Activated gamma-delta T cell treated with Interleukin-2 at 50 U/mL for 16 hours (primary cell): ENCODE data around the gene HSPD1.
A peak's percentile ranks its signal among the peaks of the same experiment; 100 is the strongest.

Experiments
- DNase-seq: peaks from one replicate; pipeline ENCODE4 v3.0.0-alpha.2; 2020

The HSPD1 gene

DNA sequence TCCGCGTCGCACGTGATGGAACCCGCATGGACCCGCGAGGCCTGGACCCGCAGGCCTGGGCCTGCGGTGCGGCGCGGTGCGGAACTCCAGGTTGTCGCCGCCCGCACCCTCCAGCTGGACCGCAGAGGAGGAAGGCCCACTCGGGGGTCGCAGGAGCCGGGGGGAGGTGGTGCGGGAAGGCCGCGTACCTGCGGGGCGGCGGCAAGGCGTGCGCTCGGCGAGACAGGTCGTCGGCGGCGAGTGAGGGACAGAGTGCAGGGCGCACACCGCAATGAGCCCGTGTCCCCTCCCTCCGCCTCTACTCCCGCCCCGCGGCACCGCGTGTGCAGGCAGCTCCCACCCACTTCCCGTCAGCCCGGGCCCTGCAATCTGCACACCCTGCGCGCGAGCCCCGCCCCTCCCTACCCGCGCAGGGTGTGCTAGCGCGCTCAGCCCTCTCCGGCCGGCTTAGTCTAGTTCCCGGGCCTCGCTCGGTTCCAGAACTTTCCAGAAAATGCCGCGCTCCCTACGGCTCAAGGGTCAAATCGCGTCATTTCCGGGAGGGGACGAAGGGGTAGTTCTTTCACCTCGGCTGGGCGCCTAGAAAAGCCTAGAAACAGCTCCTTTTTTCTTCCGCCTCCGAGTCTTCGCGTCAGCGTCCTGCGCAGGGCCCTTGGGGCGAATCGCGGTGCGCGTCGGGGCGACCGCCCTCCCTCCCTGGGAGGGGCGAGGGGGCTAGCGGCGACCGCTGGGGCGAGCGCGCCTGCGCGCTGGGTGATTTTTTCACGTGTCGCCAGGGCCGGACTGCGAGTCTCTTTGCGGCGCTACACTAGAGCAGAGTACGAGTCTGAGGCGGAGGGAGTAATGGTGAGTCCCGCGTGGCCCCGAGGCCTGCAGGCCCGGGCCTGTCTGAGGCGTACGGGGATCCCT, at the start of gene HSPD1, which contains the start of gene HSPE1:
TSS of gene HSPD1 (minus strand) at position 247 of the 909 bp plus-strand sequence. CDS start 992 bp downstream, outside the sequence.
TSS of gene HSPE1 (plus strand) at position 786 of the 909 bp plus-strand sequence. CDS start at position 844, 58 bp downstream.
- DNase-seq = peak; percentile 94

DNA sequence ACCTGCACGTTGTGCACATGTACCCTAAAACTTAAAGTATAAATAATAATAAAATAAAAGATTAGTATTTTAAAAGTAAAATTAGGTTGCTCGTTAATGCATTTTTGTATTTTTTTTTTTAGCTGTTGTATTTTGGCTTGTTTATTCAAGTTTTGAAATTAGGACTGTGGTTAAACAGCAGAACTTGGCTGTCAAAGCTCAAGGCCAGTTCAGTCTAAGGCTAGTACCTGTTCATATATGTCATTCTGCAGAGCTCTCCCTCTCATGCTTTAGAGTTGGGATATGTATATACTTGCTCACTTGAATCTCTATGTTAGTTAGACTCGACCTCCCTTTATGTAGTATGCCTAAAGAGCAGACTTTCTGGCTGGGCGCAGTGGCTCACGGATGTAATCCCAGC, 48.9 kb upstream of the HSPD1 start:
- no peak for DNase-seq

DNA sequence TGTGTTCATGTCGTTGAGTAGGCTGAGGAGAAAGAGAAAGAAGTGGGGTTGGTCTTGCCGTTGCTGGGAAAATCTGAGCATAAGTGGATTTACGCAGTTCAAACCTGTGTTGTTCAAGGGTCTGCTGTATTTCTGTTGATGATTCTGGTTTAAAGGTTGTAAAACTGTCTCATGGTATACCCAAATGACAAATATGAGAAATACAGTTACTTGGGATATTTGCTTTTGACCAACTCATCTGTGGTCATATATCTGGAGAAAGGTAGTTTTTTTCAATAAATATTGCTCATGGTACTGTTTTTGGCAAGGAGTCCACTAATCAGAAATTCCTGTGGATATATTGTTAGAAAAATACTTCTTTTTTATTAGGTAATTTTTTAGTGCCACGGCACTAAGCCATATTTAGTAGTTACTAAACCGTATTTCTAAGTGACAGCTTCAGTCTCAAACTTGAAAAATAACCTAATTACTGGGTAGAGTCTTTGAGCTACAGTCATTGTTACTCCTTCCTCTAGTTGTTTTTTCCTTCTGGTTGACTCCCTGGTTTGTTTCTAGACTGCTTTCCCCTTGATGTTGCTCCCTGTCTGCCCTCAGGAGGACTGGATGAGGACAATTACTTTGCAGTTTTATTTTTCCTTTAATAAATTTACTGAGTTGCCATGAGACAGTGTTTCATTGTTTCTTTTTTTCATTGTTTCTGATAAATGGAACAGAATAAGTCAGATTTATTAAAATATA, 47.7 kb upstream of the HSPD1 start:
- no peak for DNase-seq

DNA sequence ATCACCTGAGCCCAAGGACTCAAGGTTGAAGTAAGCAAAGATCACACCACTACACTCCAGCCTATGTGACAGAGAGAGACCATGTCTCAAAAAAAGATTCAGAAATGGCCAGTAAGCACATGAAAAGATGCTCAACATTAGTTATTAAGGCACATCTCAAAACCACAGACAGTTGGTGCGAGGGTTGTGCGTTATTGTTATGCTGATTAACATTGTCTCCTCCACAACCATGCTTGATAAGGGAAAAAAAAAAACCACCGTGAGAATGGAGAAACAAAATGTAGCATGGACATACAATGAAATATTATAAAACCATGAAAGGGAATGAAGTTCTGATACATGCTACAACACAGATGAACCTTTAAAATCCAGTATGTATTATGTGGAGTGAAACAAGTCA, 43.6 kb upstream of the HSPD1 start:
- no peak for DNase-seq

GRCh38 chr2:197539734-197540133, 40.1 kb upstream of the HSPD1 start:
- no peak for DNase-seq

DNA sequence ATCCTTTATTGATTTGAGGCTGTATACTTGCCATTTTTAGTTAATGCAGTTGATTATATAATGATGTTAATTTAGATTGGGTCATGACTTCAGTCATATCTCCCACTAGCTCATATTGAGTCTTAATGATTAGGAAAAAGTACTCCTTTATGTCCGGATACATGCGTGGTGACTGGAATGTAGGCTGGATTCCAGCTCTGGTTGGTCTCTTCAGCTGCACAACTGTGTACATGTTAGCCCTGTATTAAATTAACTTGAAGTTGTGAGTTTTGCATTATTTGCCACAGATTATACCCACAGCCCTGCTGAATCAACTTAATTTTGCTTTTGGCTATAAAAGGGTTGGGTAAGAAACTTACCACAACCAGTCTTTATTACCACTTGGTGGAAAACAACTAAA, 38.8 kb upstream of the HSPD1 start:
- no peak for DNase-seq

DNA sequence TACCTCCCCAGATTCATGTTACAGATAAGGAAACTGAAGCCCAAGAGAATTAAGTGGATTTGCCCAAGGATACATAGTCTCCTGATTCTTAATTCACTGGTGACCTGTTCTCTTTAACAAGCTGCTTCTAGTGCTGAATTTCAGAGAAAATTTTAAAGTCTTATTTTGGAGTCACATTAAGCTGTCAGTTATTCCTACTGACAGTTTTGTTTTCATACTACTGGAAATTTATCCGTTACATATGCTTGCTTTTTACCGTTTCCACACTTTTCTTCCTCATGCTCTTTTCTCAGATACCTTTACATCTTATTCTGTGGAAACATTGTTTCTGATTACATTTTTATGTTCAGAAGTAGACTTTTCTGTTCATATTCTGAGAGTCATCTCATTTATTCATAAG, 17.5 kb upstream of the HSPD1 start:
- no peak for DNase-seq

- DNase-seq = no peak
Observed at GRCh38 chr2:197516393-197516761, 16.7 kb upstream of the HSPD1 start.

- DNase-seq = peak; percentile 94
Observed at GRCh38 chr2:197515739-197516392, 16.2 kb upstream of the HSPD1 start, which contains the start of gene MOB4. Gene MOB4 (plus strand): TSS chr2:197516066. CDS start chr2:197516087, 21 bp downstream.

DNA sequence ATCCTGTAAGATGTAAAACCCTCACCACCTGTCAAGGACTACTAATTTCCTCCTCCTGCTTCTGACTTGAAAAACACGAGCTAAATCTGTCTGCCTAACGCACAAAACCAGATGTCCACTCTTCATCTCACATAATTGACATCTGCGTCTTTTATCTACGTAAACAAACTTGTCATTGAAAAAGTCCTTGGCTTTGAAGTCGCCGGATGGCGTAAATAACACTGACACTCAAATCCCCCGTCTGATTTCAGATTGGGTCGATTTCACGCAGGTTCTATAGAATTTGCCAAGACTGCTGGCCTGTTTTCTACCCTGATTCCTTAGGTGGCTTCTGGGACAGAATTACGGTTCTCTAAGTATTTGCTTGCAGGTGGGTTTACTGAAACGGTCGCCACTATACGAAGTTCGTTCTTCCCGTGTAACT, 15.7 kb upstream of the HSPD1 start:
- no peak for DNase-seq

DNA sequence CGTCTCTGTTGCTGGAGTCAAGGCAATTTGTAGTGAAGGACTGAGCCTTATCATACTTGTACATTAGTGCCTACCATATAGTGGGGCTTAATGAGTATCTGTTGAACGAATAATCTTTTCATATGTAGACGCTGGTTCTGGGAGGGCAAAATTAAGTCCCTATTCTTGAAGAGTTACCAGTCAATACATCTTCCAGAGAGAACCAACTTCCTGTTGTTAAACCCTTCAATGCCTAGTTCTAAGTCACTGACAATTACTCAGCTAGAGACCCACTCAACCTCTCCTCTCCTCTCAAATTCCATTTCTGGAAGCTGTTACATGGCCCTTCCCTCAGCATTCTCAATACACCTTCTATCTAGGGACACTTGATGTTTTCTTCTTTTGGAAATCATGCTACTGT, 15.1 kb upstream of the HSPD1 start:
- no peak for DNase-seq

DNA sequence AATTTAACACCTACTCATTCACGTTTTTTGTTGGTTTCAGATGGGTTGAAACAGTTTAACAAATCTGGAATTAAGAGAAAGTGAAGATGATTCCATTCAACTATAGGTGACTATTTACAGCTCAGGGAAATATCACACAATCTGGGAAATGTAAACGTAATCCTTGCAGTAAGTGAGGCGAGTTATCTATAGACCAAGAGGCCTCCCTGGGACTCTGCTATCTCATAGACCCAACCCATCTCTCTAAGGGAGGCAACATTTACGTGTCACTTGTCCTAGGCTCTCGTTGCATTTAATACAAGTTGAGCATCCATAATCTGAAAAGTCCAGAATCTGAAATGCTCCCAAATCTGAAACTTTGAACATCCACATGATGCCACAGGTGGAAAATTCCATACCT, 14.3 kb upstream of the HSPD1 start:
- no peak for DNase-seq

DNA sequence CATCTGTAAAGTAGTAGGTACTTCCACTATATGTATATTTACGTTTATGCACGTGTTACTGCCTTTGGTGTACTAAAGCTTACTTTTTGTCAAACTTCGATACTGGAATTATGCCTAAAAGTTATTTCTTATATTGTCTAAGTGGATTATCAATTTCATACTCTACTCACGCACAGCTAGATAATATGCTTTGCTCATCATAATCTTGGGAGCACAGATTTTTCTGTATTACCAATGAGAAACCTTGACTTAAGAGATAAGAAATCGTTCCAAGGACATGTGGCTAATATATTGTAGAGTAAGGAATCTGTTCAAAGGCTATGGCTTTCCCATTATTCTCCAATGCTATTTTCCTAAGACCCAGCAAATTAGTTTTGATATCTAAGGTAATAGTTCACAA, 7.0 kb upstream of the HSPD1 start:
- no peak for DNase-seq

GRCh38 chr2:197504512-197504911, 4.9 kb upstream of the HSPD1 start:
- DNase-seq = no peak

DNA sequence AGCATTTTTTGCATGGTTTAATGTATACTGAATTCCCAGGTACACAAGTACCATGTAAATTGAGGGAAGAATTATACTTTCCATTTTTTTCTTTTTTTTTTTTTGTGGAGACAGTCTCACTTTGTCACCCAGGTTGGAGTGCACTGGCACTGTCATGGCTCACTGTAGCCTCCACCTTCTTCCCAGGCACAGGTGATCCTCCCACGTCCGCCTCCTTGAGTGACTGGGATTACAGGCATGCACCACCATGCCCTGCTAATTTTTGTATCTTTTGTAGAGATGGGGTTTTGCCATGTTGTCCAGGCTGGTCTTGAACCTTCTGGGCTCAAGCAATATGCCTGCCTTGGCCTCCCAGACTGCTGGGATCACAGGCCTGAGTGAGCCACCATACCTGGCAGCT, 4.4 kb upstream of the HSPD1 start:
- DNase-seq = no peak

DNA sequence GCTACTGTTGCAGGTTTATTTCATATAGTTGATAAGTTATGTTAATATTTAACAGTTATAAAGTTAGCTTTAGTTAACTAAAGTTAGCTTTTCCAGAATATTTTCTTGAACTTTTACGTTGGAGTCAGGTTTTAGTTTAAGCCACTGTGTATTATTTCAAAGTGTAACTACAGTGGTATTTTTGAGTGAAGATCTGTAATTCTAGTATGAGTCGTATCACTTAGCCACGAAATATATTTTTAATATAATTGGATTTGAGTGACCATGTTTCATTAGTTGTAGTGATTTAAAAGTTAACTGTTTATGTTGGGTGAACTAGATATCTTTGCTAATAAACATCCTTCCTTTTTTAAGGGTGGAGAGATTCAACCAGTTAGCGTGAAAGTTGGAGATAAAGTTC, 3.0 kb upstream of the HSPD1 start:
- no peak for DNase-seq

DNA sequence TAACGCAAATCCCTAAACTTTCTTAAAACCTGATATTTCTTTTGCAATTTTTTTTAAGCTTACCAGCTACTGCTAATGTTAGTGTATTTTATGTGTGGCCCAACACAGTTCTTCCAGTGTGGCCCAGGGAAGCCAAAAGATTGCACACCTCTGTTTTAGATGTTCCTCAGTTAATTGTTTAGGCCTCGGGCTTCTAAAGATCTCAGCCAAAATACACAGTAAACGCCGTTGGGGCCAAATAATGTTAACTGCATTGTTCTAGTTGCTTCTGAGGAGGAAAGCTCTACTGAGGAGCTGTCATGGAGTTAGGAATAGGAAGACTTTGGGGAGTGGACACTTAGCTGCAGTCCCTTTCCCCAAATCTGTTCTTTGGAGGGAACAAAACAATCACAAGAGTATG, 2.6 kb upstream of the HSPD1 start:
- DNase-seq = no peak

- DNase-seq = no peak
Observed at GRCh38 chr2:197500503-197501131, 977 bp upstream of the HSPD1 start.

DNA sequence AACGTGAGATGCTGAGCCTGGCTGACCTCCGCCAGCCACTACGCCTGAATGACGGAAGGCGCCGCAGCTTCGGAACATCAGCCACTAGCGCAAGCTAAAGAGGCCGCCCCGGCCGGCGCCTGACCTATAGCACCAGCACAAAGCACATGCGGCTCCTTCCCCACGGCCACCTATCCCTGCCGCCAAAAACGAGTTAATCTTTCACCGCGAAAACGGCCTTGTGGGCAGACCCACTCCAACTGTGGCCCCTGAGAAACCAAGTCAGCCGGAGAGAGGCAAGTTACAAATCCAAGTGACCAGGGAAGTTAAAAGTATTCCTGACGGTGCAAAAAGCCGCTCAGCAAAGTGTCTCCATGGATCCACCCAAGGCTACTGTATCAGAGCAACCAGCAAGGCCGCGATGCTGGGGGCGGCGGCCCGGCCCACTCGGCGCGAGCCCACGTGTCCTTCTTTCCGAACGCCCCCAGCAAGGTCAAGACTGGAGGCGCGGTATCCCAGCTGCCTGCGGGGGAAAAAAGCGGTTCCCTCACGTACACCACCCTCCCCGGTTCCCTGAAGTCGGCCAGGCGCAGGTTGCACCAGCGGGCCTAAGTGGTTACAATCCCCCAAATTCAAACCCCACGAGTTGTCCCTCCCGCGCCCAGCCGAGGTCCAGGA, 575 bp downstream of the HSPD1 start:
- peak; percentile 36 for DNase-seq

- DNase-seq = no peak
Observed at GRCh38 chr2:197498235-197498936, 1.3 kb downstream of the HSPD1 start.

GRCh38 chr2:197497326-197497725, 2.3 kb downstream of the HSPD1 start:
- DNase-seq = no peak

- DNase-seq = no peak
Observed at GRCh38 chr2:197496695-197497094, 2.9 kb downstream of the HSPD1 start.
